Neural cell (in vitro differentiated cells): ENCODE results near the gene LXN. TPM values are rescaled to one million over a fixed set of nuclear protein-coding genes. Genes with fewer than 3 reads are reported as not detected.

Source experiments
- H2AFZ ChIP-seq: fragments of 200-600, 300-800 bp; sonication (generic), shearing (Covaris generic); 2 replicates; pipeline ENCODE4 v1.6.0; 2014; ENCODE audit warnings: low read depth, mild to moderate bottlenecking, antibody characterized with exemption, low read length, moderate library complexity
- H3F3A ChIP-seq: fragments of 200-600 bp; shearing (Covaris generic); 2 replicates; pipeline ENCODE4 v1.6.1; 2016; ENCODE audit warnings: mild to moderate bottlenecking, moderate library complexity, mixed read lengths, antibody characterized with exemption, low read length; ENCODE audit not compliant: insufficient read depth, poor library complexity, severe bottlenecking
- H3K27ac ChIP-seq: fragments of 200-600, 300-800 bp; sonication (generic), shearing (Covaris generic); 2 replicates; pipeline ENCODE4 v1.5.1; 2014; ENCODE audit warnings: mild to moderate bottlenecking, low read length, moderate library complexity
- H3K27me3 ChIP-seq: fragments of 300-800, 200-600 bp; sonication (generic), shearing (Covaris generic); 2 replicates; pipeline ENCODE4 v1.6.0; 2014; ENCODE audit warnings: mild to moderate bottlenecking, low read depth, low read length, moderate library complexity; ENCODE audit not compliant: insufficient read depth
- H3K36me3 ChIP-seq: fragments of 300-800, 200-600 bp; sonication (generic), shearing (Covaris generic); 2 replicates; pipeline ENCODE4 v1.5.1; 2014; ENCODE audit warnings: mild to moderate bottlenecking, antibody characterized with exemption, low read length, moderate library complexity; ENCODE audit not compliant: insufficient read depth
- H3K4me2 ChIP-seq: fragments of 300-800, 200-600 bp; sonication (generic), shearing (Covaris generic); 2 replicates; pipeline ENCODE4 v1.6.0; 2014; ENCODE audit warnings: mild to moderate bottlenecking, low read length
- H3K4me3 ChIP-seq: fragments of 300-800, 200-600 bp; sonication (generic), shearing (Covaris generic); 2 replicates; pipeline ENCODE4 v1.5.1; 2014; ENCODE audit warnings: mild to moderate bottlenecking, low read length, moderate library complexity
- H3K79me2 ChIP-seq: fragments of 200-600 bp; shearing (Covaris generic); replicated peaks from 2 replicates; pipeline ENCODE4 v1.6.0; 2014; ENCODE audit warnings: mild to moderate bottlenecking, low read length, moderate library complexity; ENCODE audit not compliant: insufficient read depth
- H3K9ac ChIP-seq: fragments of 300-800, 200-600 bp; sonication (generic), shearing (Covaris generic); 2 replicates; pipeline ENCODE4 v1.6.1; 2016; ENCODE audit warnings: mild to moderate bottlenecking, low read length, mixed read lengths
- H3K9me2 ChIP-seq: fragments of 200-600 bp; shearing (Covaris generic); 2 replicates; pipeline ENCODE4 v1.6.1; 2016; ENCODE audit warnings: mild to moderate bottlenecking, low read length, mixed read lengths; ENCODE audit not compliant: insufficient read depth
- H3K9me3 ChIP-seq: fragments of 200-600, 300-800 bp; sonication (generic), shearing (Covaris generic); 2 replicates; pipeline ENCODE4 v1.6.1; 2016; ENCODE audit warnings: mild to moderate bottlenecking, mixed run types, low read length, moderate library complexity, mixed read lengths
- H4K20me1 ChIP-seq: fragments of 200-600 bp; shearing (Covaris generic); 2 replicates; pipeline ENCODE4 v1.6.1; 2016; ENCODE audit warnings: mild to moderate bottlenecking, mixed run types; ENCODE audit not compliant: insufficient read depth
- EP300 ChIP-seq: fragments of 450-650 bp; conservative IDR thresholded peaks from 2 replicates; pipeline ENCODE4 v1.6.1; 2014; ENCODE audit warnings: antibody characterized with exemption, mild to moderate bottlenecking, moderate library complexity; ENCODE audit not compliant: poor library complexity, severe bottlenecking
- EZH2 ChIP-seq: fragments of 200-600, 300-800 bp; shearing (Covaris generic), sonication (generic); IDR thresholded peaks from 2 replicates; pipeline ENCODE4 v1.6.1; 2014; ENCODE audit warnings: antibody characterized with exemption, low read length, borderline replicate concordance, mild to moderate bottlenecking; ENCODE audit not compliant: insufficient read depth, poor library complexity, severe bottlenecking
- MXI1 ChIP-seq: fragments of 450-650 bp; conservative IDR thresholded peaks from 2 replicates; pipeline ENCODE4 v1.6.1; 2014; ENCODE audit warnings: antibody characterized with exemption, mild to moderate bottlenecking; ENCODE audit not compliant: poor library complexity, severe bottlenecking
- POLR2AphosphoS5 ChIP-seq: IDR thresholded peaks from 2 replicates; pipeline ENCODE4 v1.6.1; 2012
- RAD21 ChIP-seq: fragments of 450-650 bp; conservative IDR thresholded peaks from 2 replicates; pipeline ENCODE4 v1.6.1; 2014; ENCODE audit warnings: antibody characterized with exemption, mild to moderate bottlenecking, moderate library complexity
- SMC3 ChIP-seq: fragments of 450-650 bp; conservative IDR thresholded peaks from 2 replicates; pipeline ENCODE4 v1.6.1; 2014; ENCODE audit warnings: antibody characterized with exemption, mild to moderate bottlenecking, moderate library complexity; ENCODE audit not compliant: poor library complexity
- TAF1 ChIP-seq: IDR thresholded peaks from 2 replicates; pipeline ENCODE4 v1.6.1; 2012; ENCODE audit warnings: low read depth
- polyA plus RNA-seq: library from polyadenylated mRNA; depleted of rRNA; stranded (reverse); fragments of >200 nt; gene quantifications from 2 replicates; pipeline ENCODE4 v1.2.3, GENCODE V29; 2014
- TF ChIP-seq, protein P1 (sequence below): fragments of 450-650 bp; IDR thresholded peaks from 2 replicates; pipeline ENCODE4 v1.5.1; 2014; ENCODE audit warnings: antibody characterized with exemption, mild to moderate bottlenecking, moderate library complexity; ENCODE audit not compliant: poor library complexity, severe bottlenecking
- TF ChIP-seq, protein P2 (sequence below): IDR thresholded peaks from 2 replicates; pipeline ENCODE4 v1.6.1; 2012; ENCODE audit warnings: borderline replicate concordance

The LXN gene
- polyA plus RNA-seq, 1 donor from 2014 or later = 0.53 TPM

DNA sequence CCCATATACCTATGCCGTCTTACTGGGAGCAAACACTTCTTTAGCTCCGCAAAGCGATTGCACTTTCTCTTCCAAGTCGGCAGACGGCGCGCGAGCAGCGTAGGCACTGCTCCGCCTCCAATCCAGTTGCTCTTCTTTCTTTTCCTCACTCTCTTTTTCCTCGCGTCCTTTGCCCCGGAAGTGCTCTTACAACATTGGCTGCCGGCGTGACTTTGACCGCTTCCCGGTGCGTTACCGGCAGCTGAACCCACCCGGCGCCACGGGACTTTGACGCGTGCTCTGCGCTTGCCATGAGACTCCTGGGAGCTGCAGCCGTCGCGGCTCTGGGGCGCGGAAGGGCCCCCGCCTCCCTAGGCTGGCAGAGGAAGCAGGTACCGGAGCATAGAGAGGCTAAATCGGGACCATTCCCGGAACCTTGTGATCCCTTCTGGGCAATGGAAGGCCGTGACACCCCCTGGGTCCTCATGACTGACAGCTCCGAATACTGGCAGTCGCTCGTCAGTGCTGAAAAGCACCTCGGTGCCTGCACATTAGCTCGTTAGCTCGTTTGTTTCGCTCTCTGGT, 28.0 kb downstream of the LXN start, which contains the start of gene GFM1:
Gene GFM1, plus strand, starts transcription at position 183 of the 564 bp plus-strand sequence. Its CDS starts 108 bp downstream, at position 291.
- no peaks in the 10 kb centered on the region for H3K9me3 ChIP-seq
- H3K79me2 ChIP-seq = peaks cover 24% of the 10 kb centered on the region
- peak within 1 kb of the TSS; percentile 85 for H2AFZ ChIP-seq
- H3K9ac ChIP-seq = peak within 1 kb of the TSS; percentile 79
- H4K20me1 ChIP-seq = no peaks in the 10 kb centered on the region
- peak within 1 kb of the TSS; percentile 85 for H3K4me3 ChIP-seq
- TF ChIP-seq EZH2 (no peak), TAF1 (no peak), RAD21 (peak; percentile 64), SMC3 (peak; percentile 81), POLR2AphosphoS5 (peak; percentile 86), MXI1 (peak; percentile 99), EP300 (peak; percentile 82)
- TF ChIP-seq, protein P1, sequence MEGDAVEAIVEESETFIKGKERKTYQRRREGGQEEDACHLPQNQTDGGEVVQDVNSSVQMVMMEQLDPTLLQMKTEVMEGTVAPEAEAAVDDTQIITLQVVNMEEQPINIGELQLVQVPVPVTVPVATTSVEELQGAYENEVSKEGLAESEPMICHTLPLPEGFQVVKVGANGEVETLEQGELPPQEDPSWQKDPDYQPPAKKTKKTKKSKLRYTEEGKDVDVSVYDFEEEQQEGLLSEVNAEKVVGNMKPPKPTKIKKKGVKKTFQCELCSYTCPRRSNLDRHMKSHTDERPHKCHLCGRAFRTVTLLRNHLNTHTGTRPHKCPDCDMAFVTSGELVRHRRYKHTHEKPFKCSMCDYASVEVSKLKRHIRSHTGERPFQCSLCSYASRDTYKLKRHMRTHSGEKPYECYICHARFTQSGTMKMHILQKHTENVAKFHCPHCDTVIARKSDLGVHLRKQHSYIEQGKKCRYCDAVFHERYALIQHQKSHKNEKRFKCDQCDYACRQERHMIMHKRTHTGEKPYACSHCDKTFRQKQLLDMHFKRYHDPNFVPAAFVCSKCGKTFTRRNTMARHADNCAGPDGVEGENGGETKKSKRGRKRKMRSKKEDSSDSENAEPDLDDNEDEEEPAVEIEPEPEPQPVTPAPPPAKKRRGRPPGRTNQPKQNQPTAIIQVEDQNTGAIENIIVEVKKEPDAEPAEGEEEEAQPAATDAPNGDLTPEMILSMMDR = peak; percentile 97
- TF ChIP-seq, protein P2, sequence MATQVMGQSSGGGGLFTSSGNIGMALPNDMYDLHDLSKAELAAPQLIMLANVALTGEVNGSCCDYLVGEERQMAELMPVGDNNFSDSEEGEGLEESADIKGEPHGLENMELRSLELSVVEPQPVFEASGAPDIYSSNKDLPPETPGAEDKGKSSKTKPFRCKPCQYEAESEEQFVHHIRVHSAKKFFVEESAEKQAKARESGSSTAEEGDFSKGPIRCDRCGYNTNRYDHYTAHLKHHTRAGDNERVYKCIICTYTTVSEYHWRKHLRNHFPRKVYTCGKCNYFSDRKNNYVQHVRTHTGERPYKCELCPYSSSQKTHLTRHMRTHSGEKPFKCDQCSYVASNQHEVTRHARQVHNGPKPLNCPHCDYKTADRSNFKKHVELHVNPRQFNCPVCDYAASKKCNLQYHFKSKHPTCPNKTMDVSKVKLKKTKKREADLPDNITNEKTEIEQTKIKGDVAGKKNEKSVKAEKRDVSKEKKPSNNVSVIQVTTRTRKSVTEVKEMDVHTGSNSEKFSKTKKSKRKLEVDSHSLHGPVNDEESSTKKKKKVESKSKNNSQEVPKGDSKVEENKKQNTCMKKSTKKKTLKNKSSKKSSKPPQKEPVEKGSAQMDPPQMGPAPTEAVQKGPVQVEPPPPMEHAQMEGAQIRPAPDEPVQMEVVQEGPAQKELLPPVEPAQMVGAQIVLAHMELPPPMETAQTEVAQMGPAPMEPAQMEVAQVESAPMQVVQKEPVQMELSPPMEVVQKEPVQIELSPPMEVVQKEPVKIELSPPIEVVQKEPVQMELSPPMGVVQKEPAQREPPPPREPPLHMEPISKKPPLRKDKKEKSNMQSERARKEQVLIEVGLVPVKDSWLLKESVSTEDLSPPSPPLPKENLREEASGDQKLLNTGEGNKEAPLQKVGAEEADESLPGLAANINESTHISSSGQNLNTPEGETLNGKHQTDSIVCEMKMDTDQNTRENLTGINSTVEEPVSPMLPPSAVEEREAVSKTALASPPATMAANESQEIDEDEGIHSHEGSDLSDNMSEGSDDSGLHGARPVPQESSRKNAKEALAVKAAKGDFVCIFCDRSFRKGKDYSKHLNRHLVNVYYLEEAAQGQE = peak; percentile 65
- peak within 1 kb of the TSS; percentile 86 for H3K27ac ChIP-seq
- H3F3A ChIP-seq = no peaks in the 10 kb centered on the region
- no peaks in the 10 kb centered on the region for H3K9me2 ChIP-seq
- peak within 1 kb of the TSS; percentile 80 for H3K4me2 ChIP-seq
- H3K27me3 ChIP-seq = no peaks in the 10 kb centered on the region
- no peaks in the 10 kb centered on the region for H3K36me3 ChIP-seq

DNA sequence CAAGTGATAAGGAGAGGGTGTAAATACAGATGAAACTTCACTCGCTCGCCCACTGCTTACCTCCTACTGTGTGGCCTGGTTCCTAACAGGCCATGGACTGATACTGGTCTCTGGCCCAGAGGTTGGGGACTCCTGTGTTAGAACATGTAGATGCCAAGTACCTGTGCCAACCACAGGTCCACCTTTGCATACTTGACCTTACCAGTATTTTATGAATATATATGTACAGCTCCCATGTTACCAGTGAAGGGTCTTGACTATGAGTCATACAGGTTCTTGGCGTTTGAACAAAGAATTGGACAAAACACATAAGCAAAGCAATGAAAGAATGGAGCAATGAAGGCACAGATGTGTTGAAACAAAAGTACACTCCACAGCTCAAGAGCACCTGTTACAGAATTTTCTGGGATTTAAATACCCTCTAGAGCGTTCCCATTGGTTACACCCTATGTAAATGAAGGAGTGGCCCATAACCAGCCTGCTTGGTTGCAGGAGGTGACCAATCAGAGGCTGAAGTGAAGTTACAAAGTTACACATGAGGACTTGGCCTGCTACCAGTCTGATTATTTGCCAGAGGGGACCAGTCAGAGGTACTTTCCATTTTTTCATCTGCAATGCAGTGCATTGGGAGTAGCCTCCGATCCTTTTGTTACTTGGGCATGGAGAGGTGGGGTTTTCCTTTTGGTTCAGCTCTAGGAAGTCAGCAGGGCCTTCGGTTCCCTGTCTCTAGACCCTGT, 29.8 kb downstream of the LXN start:
- no peaks in the 10 kb centered on the region for H4K20me1 ChIP-seq
- no peaks in the 10 kb centered on the region for H3K9me3 ChIP-seq
- no peak overlapping the region for H3K4me2 ChIP-seq
- H2AFZ ChIP-seq = no peak overlapping the region
- no peak overlapping the region for H3K27ac ChIP-seq
- no peak for TF ChIP-seq TAF1
- TF ChIP-seq EP300 = no peak
- TF ChIP-seq MXI1 = no peak
- no peak for TF ChIP-seq SMC3
- TF ChIP-seq, protein P1 = no peak
- TF ChIP-seq RAD21 = no peak
- TF ChIP-seq, protein P2 = no peak
- no peaks in the 10 kb centered on the region for H3K27me3 ChIP-seq
- no peaks in the 10 kb centered on the region for H3K9me2 ChIP-seq
- no peak overlapping the region for H3K4me3 ChIP-seq
- H3K79me2 ChIP-seq = peaks cover 24% of the 10 kb centered on the region
- no peak overlapping the region for H3K9ac ChIP-seq
- no peaks in the 10 kb centered on the region for H3K36me3 ChIP-seq
- H3F3A ChIP-seq = no peaks in the 10 kb centered on the region
